Measurements from ENCODE around the gene LIAS. TPM values are rescaled to one million over a fixed set of nuclear protein-coding genes. Genes with fewer than 3 reads are reported as not detected.

LIAS gene
- total RNA-seq, 4 donors from 2014 or later, result 2.6 to 27.3 (median 13.0) TPM

DNA sequence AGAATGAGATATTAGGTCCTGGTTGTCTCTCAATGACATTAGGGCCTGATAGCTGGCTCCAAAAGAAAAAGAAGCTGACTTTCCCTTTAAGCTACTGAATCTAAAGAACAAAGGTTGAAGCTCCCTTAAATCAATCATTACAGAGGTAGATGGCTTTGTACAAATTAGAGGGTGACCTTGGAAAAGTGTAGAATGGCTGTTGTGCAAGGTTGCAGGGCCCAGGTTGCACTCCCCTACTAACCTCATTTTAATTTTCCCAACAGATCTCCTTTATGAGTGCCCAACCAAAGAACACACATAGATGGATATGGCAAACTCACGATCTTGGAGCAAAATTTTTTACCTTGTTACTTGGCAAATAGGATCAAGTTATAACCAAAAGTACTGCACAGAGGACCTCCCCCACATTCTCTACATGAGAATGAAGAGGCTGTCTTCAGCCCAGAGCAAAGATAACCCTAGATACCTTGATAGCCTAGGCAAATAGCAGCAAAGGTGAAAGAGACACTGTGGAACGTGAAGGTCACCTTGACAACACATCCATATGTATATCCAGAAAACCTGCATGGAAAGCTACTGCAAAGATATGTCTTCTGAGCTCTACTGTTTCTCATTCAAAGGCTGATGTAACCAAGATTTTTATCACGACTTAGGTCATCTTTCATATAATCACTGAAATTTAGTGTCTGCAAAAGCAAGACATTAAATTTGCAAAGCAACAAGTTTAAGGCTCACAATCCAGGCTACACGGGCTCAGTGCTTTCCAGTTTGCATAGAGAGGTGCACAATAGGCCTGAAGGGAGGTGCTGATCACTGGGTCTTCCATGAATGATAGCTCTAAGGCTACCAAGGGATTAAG, 29.2 kb upstream of the LIAS start:
- H3K4me1 ChIP-seq, result no peaks in the 10 kb centered on the region
- no peaks in the 10 kb centered on the region for H3K27me3 ChIP-seq
- WGBS, 2 donors (ENCODE audit: low coverage in 1 of 2), result 70 to 83% methylated on average over 2 to 4 of the region's 4 CpGs
- intact Hi-C loops (cut with DNase I; ENCODE audit: low total_unique reads) (no loop called here), in situ Hi-C loops (cut with MboI; ENCODE audit: low pct_ligation_motif_present in 1 of 4, low pct_unique_long_range_greater_than_20kb in 1 of 4, low sequenced_read_pairs in 3 of 4) (loop anchor here in 1 of 4 donors (25.0 kb wide), 1 partner anchor 542 kb away; no protein-coding TSS in a partner anchor)
- no peak for DNase-seq
- no peaks in the 10 kb centered on the region for H3K36me3 ChIP-seq
- no peak overlapping the region for H3K27ac ChIP-seq
- H3K9me3 ChIP-seq, result no peaks in the 10 kb centered on the region
- TF ChIP-seq EP300 (IDR thresholded peaks at IDR 0.05; ENCODE audit: low read depth), result no peak
- no peak for TF ChIP-seq CTCF (IDR thresholded peaks at IDR 0.05)
- TF ChIP-seq POLR2AphosphoS5 (IDR thresholded peaks at IDR 0.05), result no peak
- TF ChIP-seq POLR2A (IDR thresholded peaks at IDR 0.05), result no peak
- no peak overlapping the region for H3K4me3 ChIP-seq

- H3K4me1 ChIP-seq, result peaks cover 0 to 8% (median 0%) of the 10 kb centered on the region in 4 donors
- no peak for DNase-seq
- in situ Hi-C loops (cut with MboI; ENCODE audit: low pct_ligation_motif_present in 1 of 4, low pct_unique_long_range_greater_than_20kb in 1 of 4, low sequenced_read_pairs in 3 of 4), result loop anchor here in 1 of 4 donors (25.0 kb wide), 1 partner anchor 547 kb away; no protein-coding TSS in a partner anchor
- intact Hi-C loops (cut with DNase I; ENCODE audit: low total_unique reads), result no loop called here
- TF ChIP-seq POLR2A (IDR thresholded peaks at IDR 0.05) (no peak), POLR2AphosphoS5 (IDR thresholded peaks at IDR 0.05) (no peak), EP300 (IDR thresholded peaks at IDR 0.05; ENCODE audit: low read depth) (no peak), CTCF (IDR thresholded peaks at IDR 0.05) (no peak)
- no peak overlapping the region for H3K4me3 ChIP-seq
- 96% methylated on average over 8 to 11 of the region's 11 CpGs for WGBS, 2 donors (ENCODE audit: low coverage in 1 of 2)
- no peaks in the 10 kb centered on the region for H3K9me3 ChIP-seq
- no peaks in the 10 kb centered on the region for H3K36me3 ChIP-seq
- no peak overlapping the region for H3K27ac ChIP-seq
- H3K27me3 ChIP-seq, result no peaks in the 10 kb centered on the region
These were observed 24.9 kb upstream of the LIAS start for GRCh38 chr4:39433878-39434492.

DNA sequence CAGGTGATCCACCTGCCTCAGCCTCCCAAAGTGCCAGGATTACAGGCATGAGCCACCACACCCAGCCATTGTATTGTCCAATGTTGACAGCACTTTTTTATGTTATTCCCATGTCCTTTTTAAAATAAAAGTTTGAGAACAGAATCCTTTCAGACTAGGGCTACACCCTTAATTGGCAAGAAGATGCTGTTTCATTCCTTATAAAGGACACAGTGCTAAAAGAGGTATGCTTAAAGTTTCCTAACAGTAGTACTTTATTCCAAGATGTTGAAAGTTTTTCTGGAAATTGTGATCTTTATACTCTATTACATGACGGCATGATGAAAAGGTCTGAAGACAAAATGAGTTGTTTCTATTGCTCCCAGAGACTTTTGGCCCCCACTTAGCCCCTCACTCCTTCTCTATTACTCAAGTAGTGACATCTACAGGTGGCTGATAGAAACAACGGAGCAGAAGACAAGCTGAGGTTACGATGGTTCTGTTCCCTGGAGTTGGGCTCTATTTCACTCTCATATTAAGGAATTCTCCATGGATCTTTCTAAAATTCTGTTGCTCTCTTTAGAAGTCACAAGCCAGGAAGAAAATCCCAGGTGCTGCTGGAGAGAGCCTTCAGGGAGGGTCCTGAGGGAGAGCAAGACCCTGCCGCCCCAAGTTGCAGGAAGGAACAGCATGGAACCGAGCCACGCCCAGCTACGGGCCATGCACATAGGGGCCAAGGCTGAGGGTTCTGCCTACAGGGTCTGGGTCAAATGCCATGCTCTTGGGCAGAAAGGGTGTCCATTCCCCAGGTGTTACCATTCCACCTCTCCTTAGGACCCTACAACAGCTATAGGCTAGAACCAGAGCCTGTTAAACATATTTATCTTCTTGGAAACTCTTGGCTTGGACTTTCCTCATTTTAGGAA, 22.9 kb upstream of the LIAS start:
- Histone ChIP-seq H3K9me3 (no peaks in the 10 kb centered on the region), H3K4me1 (peaks cover 0 to 8% (median 0%) of the 10 kb centered on the region in 4 donors), H3K27me3 (no peaks in the 10 kb centered on the region), H3K4me3 (no peak overlapping the region), H3K27ac (no peak overlapping the region), H3K36me3 (no peaks in the 10 kb centered on the region)
- in situ Hi-C loops (cut with MboI; ENCODE audit: low pct_ligation_motif_present in 1 of 4, low pct_unique_long_range_greater_than_20kb in 1 of 4, low sequenced_read_pairs in 3 of 4) (loop anchor here in 1 of 4 donors (25.0 kb wide), 1 partner anchor 549 kb away; no protein-coding TSS in a partner anchor), intact Hi-C loops (cut with DNase I; ENCODE audit: low total_unique reads) (no loop called here)
- no peak for DNase-seq
- 56 to 81% methylated on average over 3 to 7 of the region's 7 CpGs for WGBS, 2 donors (ENCODE audit: low coverage in 1 of 2)
- TF ChIP-seq POLR2AphosphoS5 (IDR thresholded peaks at IDR 0.05) (no peak), CTCF (IDR thresholded peaks at IDR 0.05) (peak in 1 of 5 experiments; percentile 4), POLR2A (IDR thresholded peaks at IDR 0.05) (no peak), EP300 (IDR thresholded peaks at IDR 0.05; ENCODE audit: low read depth) (no peak)

All from transverse colon (tissue), 4 donors.